ENCODE results near the gene INS. TPM values are rescaled to one million over a fixed set of nuclear protein-coding genes. Genes with fewer than 3 reads are reported as not detected.
"Not testable (repeated sequence)": the region's sequence is repeated elsewhere in the genome, so short reads cannot be mapped to it uniquely, and the experiment has no call there.

INS gene
- total RNA-seq, 1 experiment from 2014 or later, result not detected

DNA sequence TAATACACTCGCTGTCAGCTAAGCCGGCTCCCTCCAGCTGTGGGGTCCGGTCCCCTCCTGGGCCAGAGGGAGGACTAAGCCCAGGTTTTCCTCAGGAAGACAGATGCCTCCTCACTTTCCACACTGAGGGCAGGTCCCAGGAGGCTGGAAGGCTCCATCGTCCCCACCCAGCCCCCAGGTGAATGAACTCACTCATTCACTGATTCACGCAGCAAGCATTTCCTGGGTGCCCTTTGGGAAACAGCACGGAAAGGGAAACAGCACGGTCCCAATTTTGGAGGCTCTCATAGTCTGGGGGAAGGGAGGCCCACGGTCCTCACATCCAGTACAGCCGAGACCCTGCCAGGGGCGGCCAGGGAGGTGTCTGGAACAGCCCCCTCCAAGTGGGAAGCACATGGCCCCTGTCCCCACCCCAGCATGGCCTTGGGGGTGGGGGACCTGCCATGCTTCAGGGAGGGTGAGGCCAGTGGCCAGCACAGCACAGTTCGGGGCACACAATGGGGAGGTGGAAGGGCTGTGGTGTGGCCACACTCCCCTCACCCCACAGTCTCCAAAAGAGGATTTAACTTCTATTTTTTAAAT, 19.9 kb upstream of the INS start:
- Histone ChIP-seq H3K4me1 (replicated peaks) (peaks cover 24% of the 10 kb centered on the region), H3K4me3 (no peak overlapping the region), H3K9me3 (replicated peaks) (no peaks in the 10 kb centered on the region), H3K36me3 (no peaks in the 10 kb centered on the region), H3K27ac (no peak overlapping the region), H3K27me3 (replicated peaks) (peaks cover 23% of the 10 kb centered on the region)
- no peak for DNase-seq (ENCODE audit: low read depth in 1 of 2, low spot score in 2 of 2)

DNA sequence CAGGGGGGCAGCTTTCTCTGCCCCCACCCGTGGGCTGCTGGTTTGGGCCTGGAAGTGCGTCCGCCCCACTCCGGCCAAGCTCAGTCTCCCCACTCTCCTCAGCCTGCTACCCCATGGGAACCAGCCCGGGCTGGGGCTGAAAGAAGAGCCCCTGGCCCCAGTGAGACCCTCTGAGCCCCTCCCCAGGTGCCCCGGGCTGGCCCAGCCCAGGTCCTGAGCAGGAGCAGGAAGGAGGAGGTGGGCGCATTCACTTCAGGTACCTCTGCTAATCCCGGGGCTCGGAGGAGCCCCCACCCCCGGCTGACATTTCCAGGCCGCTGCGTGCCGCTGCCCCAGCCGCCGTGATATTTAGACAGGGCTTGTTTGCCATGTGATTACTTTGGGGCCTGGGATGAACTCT, 19.3 kb upstream of the INS start:
- no peaks in the 10 kb centered on the region for H3K36me3 ChIP-seq
- no peak overlapping the region for H3K4me3 ChIP-seq
- H3K27me3 ChIP-seq (replicated peaks), result peaks cover 18% of the 10 kb centered on the region
- H3K4me1 ChIP-seq (replicated peaks), result peaks cover 29% of the 10 kb centered on the region
- no peaks in the 10 kb centered on the region for H3K9me3 ChIP-seq (replicated peaks)
- no peak for DNase-seq (ENCODE audit: low read depth in 1 of 2, low spot score in 2 of 2)
- no peak overlapping the region for H3K27ac ChIP-seq

DNA sequence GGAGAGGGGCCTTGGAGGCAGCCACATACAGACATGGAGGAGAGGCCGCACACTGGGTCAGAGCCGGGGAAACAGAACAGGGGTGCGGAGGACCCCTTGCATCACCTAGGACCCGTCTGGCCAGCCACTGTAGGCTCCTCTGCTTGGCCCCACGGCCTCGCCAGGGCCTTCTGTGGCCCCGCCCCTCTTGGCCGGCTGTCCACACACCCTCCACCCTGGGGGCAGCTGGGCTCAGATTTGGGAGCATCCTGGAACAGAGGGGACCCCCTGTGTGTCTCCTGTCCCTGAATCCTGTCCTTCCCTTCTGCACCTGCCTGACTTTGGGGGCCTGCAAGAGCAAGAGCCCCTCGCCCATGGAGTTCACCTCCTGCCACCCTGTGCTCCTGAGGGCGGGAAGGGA, 18.5 kb upstream of the INS start:
- DNase-seq (ENCODE audit: low read depth in 1 of 2, low spot score in 2 of 2), result no peak
- no peaks in the 10 kb centered on the region for H3K9me3 ChIP-seq (replicated peaks)
- no peak overlapping the region for H3K27ac ChIP-seq
- H3K36me3 ChIP-seq, result no peaks in the 10 kb centered on the region
- H3K4me1 ChIP-seq (replicated peaks), result peaks cover 31% of the 10 kb centered on the region
- peaks cover 10% of the 10 kb centered on the region for H3K27me3 ChIP-seq (replicated peaks)
- no peak overlapping the region for H3K4me3 ChIP-seq

GRCh38 chr11:2178906-2179494, 18.0 kb upstream of the INS start:
- DNase-seq (ENCODE audit: low read depth in 1 of 2, low spot score in 2 of 2), result peak; percentile 40 to 80
- H3K4me1 ChIP-seq (replicated peaks), result peaks cover 31% of the 10 kb centered on the region
- H3K27me3 ChIP-seq (replicated peaks), result peaks cover 6% of the 10 kb centered on the region
- H3K36me3 ChIP-seq, result no peaks in the 10 kb centered on the region
- H3K27ac ChIP-seq, result no peak overlapping the region
- no peak overlapping the region for H3K4me3 ChIP-seq
- H3K9me3 ChIP-seq (replicated peaks), result no peaks in the 10 kb centered on the region

DNA sequence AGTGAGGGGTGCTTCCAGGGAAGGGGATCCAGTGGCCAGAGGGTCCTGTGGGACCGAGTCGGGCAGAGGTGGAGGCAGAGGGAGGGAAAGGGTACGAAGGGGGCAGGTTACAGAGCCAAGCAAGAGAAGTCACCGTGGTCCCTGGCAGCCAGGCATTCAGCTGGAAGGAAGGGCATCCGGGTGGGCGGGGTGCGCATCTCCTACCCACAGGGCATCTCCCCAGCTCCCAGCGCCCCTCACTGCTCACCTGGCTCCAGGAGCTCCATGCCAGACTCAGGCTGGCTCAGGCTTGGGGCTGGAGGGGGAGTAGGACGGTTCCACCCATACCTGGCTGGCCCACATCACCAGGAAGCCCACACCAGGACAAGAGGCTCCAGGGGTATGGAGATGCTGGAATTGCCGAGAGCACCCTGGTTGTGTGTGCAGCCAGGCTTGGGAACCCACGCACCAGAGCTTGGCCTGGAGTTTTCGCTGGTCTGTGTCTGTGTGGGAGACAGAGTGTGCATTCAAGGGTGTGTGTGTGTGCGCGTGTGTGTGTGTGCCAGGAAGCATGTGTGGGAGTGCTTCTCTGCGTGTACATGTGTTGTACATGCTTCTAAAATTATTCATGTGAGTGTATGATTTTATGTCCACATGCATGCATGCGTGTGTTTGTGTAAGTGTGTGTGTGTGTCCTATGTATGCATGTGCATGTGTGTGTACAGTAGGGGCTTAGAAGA, 17.2 kb upstream of the INS start:
- H3K4me1 ChIP-seq (replicated peaks), result peaks cover 31% of the 10 kb centered on the region
- DNase-seq (ENCODE audit: low read depth in 1 of 2, low spot score in 2 of 2); H3K4me3 ChIP-seq; H3K36me3 ChIP-seq; H3K27me3 ChIP-seq (replicated peaks); H3K27ac ChIP-seq; H3K9me3 ChIP-seq (replicated peaks): not testable (repeated sequence)

- H3K27me3 ChIP-seq (replicated peaks), result peaks cover 8% of the 10 kb centered on the region
- no peak overlapping the region for H3K4me3 ChIP-seq
- no peaks in the 10 kb centered on the region for H3K9me3 ChIP-seq (replicated peaks)
- peaks cover 31% of the 10 kb centered on the region for H3K4me1 ChIP-seq (replicated peaks)
- DNase-seq (ENCODE audit: low read depth in 1 of 2, low spot score in 2 of 2), result no peak
- H3K27ac ChIP-seq, result no peak overlapping the region
- no peaks in the 10 kb centered on the region for H3K36me3 ChIP-seq
Measured at GRCh38 chr11:2177076-2177475, 16.1 kb upstream of the INS start.

GRCh38 chr11:2176389-2176900, 15.4 kb upstream of the INS start:
- Histone ChIP-seq H3K4me3 (no peak overlapping the region), H3K27me3 (replicated peaks) (peaks cover 14% of the 10 kb centered on the region), H3K4me1 (replicated peaks) (peaks cover 31% of the 10 kb centered on the region), H3K27ac (no peak overlapping the region), H3K9me3 (replicated peaks) (no peaks in the 10 kb centered on the region), H3K36me3 (no peaks in the 10 kb centered on the region)
- DNase-seq (ENCODE audit: low read depth in 1 of 2, low spot score in 2 of 2), result no peak

GRCh38 chr11:2175659-2176058, 14.7 kb upstream of the INS start:
- Histone ChIP-seq H3K27ac (no peak overlapping the region), H3K9me3 (replicated peaks) (no peaks in the 10 kb centered on the region), H3K4me1 (replicated peaks) (peaks cover 25% of the 10 kb centered on the region), H3K27me3 (replicated peaks) (peaks cover 21% of the 10 kb centered on the region), H3K36me3 (no peaks in the 10 kb centered on the region), H3K4me3 (no peak overlapping the region)
- DNase-seq (ENCODE audit: low read depth in 1 of 2, low spot score in 2 of 2), result peak in 1 of 2 experiments; percentile 73

GRCh38 chr11:2174361-2174760, 13.4 kb upstream of the INS start:
- DNase-seq (ENCODE audit: low read depth in 1 of 2, low spot score in 2 of 2), result no peak
- Histone ChIP-seq H3K4me1 (replicated peaks) (peaks cover 20% of the 10 kb centered on the region), H3K4me3 (no peak overlapping the region), H3K27me3 (replicated peaks) (peaks cover 32% of the 10 kb centered on the region), H3K36me3 (no peaks in the 10 kb centered on the region), H3K27ac (no peak overlapping the region), H3K9me3 (replicated peaks) (no peaks in the 10 kb centered on the region)

GRCh38 chr11:2173761-2174160, 12.8 kb upstream of the INS start:
- no peaks in the 10 kb centered on the region for H3K9me3 ChIP-seq (replicated peaks)
- peaks cover 14% of the 10 kb centered on the region for H3K4me1 ChIP-seq (replicated peaks)
- no peak for DNase-seq (ENCODE audit: low read depth in 1 of 2, low spot score in 2 of 2)
- no peaks in the 10 kb centered on the region for H3K36me3 ChIP-seq
- H3K4me3 ChIP-seq, result no peak overlapping the region
- no peak overlapping the region for H3K27ac ChIP-seq
- peaks cover 35% of the 10 kb centered on the region for H3K27me3 ChIP-seq (replicated peaks)

GRCh38 chr11:2173150-2173693, 12.2 kb upstream of the INS start:
- DNase-seq (ENCODE audit: low read depth in 1 of 2, low spot score in 2 of 2), result no peak
- Histone ChIP-seq H3K4me1 (replicated peaks) (peaks cover 9% of the 10 kb centered on the region), H3K4me3 (no peak overlapping the region)

DNA sequence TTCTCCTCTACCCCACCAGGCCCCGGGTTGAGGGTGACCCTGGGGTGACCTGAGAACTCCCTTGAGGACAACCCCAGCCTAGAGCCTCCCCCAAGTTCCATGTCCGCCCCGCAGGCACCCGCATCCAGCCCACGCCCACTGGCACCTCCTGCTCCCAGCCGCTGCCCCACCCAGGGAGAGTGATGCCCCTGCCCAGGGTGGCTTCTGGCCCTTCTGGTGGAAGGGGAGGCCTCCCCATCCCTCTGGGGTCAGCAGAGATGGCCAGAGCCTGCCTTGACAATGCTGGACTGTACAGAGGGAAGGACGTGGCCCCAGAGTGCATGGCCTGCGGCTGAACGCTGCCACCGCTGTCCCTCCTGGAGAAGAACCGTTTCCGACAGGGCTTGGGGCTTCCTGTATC, 11.7 kb upstream of the INS start:
- H3K27me3 ChIP-seq (replicated peaks), result peaks cover 43% of the 10 kb centered on the region
- no peak overlapping the region for H3K4me3 ChIP-seq
- H3K9me3 ChIP-seq (replicated peaks), result no peaks in the 10 kb centered on the region
- H3K36me3 ChIP-seq, result no peaks in the 10 kb centered on the region
- H3K27ac ChIP-seq, result no peak overlapping the region
- DNase-seq (ENCODE audit: low read depth in 1 of 2, low spot score in 2 of 2), result no peak
- H3K4me1 ChIP-seq (replicated peaks), result peaks cover 8% of the 10 kb centered on the region

More at GRCh38 chr11:2173150-2173693, 12.2 kb upstream of the INS start:
- Histone ChIP-seq H3K9me3 (replicated peaks) (no peaks in the 10 kb centered on the region), H3K27me3 (replicated peaks) (peaks cover 37% of the 10 kb centered on the region), H3K27ac (no peak overlapping the region), H3K36me3 (no peaks in the 10 kb centered on the region)

DNA sequence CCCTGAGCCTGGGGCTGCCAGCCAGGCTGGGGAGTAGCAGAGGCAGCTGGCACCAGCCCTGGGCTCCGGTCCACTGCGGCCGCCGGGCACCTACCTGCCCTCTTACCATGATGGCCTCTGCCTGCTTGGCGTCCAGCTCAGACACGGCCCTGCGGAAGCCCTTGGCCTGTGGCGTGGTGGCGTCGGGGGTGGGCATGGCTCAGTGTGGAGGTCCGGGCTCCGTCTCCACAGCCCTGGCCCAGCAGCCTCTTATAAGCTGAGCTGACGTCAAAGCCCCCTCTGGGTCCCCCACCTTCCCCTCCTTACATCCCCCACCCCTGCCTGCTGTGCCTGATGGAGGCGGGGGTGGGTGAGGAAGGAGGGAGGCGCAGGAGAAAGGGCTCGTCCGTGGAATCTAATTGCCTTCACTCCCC, 10.6 kb upstream of the INS start, which contains the start of gene TH:
Gene TH, minus strand, starts transcription at position 225 of the 413 bp plus-strand sequence. Its CDS starts 29 bp downstream, at position 196.
- peaks cover 8% of the 10 kb centered on the region for H3K4me1 ChIP-seq (replicated peaks)
- H3K27ac ChIP-seq, result no peak within 1 kb of the TSS
- DNase-seq (ENCODE audit: low read depth in 1 of 2, low spot score in 2 of 2), result no peak
- H3K9me3 ChIP-seq (replicated peaks), result no peaks in the 10 kb centered on the region
- H3K36me3 ChIP-seq, result no peaks in the 10 kb centered on the region
- H3K4me3 ChIP-seq, result no peak within 1 kb of the TSS
- peaks cover 52% of the 10 kb centered on the region for H3K27me3 ChIP-seq (replicated peaks)
